SK-N-MC (cell line): Measurements from ENCODE around the gene BLOC1S6.

ENCODE experiments used
- EZH2 ChIP-seq: fragments of 200-600 bp; sonication (generic); IDR thresholded peaks from one replicate; pipeline ENCODE4 v1.6.1; 2017; ENCODE audit warnings: antibody characterized with exemption
- FOXP2 ChIP-seq: optimal IDR thresholded peaks from 2 replicates; pipeline ENCODE3; 2011; ENCODE audit warnings: mild to moderate bottlenecking, moderate library complexity; ENCODE audit not compliant: insufficient read depth; ENCODE audit errors: extremely low read length, control extremely low read depth
- POLR2AphosphoS5 ChIP-seq: IDR thresholded peaks from 2 replicates; pipeline ENCODE4 v1.6.1; 2012; ENCODE audit warnings: mild to moderate bottlenecking, low read depth, low read length, borderline replicate concordance

- TF ChIP-seq POLR2AphosphoS5 (no peak), FOXP2 (no peak), EZH2 (no peak)
Observed at GRCh38 chr15:45606841-45607240, 19.7 kb downstream of the BLOC1S6 start.
